HG03354 (cell line): ENCODE data around the gene CEP72.
A peak's percentile ranks its signal among the peaks of the same experiment; 100 is the strongest.

Experiments used
- ATAC-seq: cut with Tn5 transposase; IDR thresholded peaks from one replicate; pipeline ENCODE4 v1.9.1; 2021; ENCODE audit warnings: mild to moderate bottlenecking; ENCODE audit not compliant: unreplicated experiment, poor library complexity, severe bottlenecking

The CEP72 gene

GRCh38 chr5:610011-610743 lies 2.0 kb upstream of the CEP72 start:
- no peak for ATAC-seq

- ATAC-seq: no peak
Measured at GRCh38 chr5:610744-611730, 1.1 kb upstream of the CEP72 start.

- peak; percentile 37 for ATAC-seq
Measured at GRCh38 chr5:612498-613424, 621 bp downstream of the CEP72 start.

GRCh38 chr5:616484-617039 lies 4.4 kb downstream of the CEP72 start:
- ATAC-seq: no peak

- ATAC-seq: no peak
Measured at GRCh38 chr5:617896-618295, 5.8 kb downstream of the CEP72 start.

- ATAC-seq: no peak
Measured at GRCh38 chr5:618450-618849, 6.3 kb downstream of the CEP72 start.

GRCh38 chr5:619444-619843 lies 7.3 kb downstream of the CEP72 start:
- ATAC-seq: no peak

- no peak for ATAC-seq
Measured at GRCh38 chr5:620152-620551, 8.0 kb downstream of the CEP72 start.

GRCh38 chr5:620586-621180 lies 8.5 kb downstream of the CEP72 start:
- ATAC-seq: no peak

GRCh38 chr5:621341-621761 lies 9.2 kb downstream of the CEP72 start:
- ATAC-seq: no peak

GRCh38 chr5:622359-622758 lies 10.2 kb downstream of the CEP72 start:
- ATAC-seq: no peak

GRCh38 chr5:622946-623522 lies 10.9 kb downstream of the CEP72 start:
- ATAC-seq: no peak

- ATAC-seq: no peak
Measured at GRCh38 chr5:623531-623930, 11.4 kb downstream of the CEP72 start.

- no peak for ATAC-seq
Measured at GRCh38 chr5:624118-624950, 12.2 kb downstream of the CEP72 start.

- ATAC-seq: no peak
Measured at GRCh38 chr5:624951-625230, 12.8 kb downstream of the CEP72 start.

GRCh38 chr5:625516-625915 lies 13.4 kb downstream of the CEP72 start:
- ATAC-seq: no peak

GRCh38 chr5:626850-627249 lies 14.7 kb downstream of the CEP72 start:
- ATAC-seq: no peak

GRCh38 chr5:627840-628239 lies 15.7 kb downstream of the CEP72 start:
- ATAC-seq: no peak
